ENCODE data around the gene MED7. TPM values are rescaled to one million over a fixed set of nuclear protein-coding genes. Genes with fewer than 3 reads are reported as not detected.

MED7 gene
- total and polyA plus RNA-seq, 2 experiments from 2014 or later = 15.8 to 22.2 TPM

DNA sequence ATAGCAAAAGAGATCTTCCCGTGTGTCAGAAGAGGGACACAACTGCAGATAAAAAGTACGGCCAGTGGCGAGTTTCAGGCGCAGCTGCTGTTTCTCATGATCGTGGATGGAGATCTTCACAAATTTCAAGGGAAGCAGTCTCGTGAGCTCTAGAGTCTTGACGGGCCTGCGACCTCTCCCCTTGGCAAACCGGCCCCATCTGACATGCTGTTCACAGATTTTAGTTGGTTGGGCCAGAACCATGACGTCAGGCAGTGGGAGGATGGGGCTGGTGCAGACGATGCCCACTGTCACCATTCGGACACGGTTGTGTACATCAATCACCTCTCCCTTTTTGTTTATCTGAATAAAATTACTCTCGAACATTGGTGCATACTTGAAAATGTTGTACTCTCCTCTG lies 23.0 kb upstream of the MED7 start:
- Histone ChIP-seq H3K27me3 (replicated peaks; ENCODE audit: insufficient read depth) (peaks cover 30% of the 10 kb centered on the region), H2AFZ (no peak overlapping the region), H3K9me3 (ENCODE audit: low read depth) (no peaks in the 10 kb centered on the region), H3K79me2 (ENCODE audit: insufficient read depth) (no peaks in the 10 kb centered on the region), H3K9me2 (ENCODE audit: insufficient read depth) (no peaks in the 10 kb centered on the region), H3F3A (ENCODE audit: insufficient read depth) (no peaks in the 10 kb centered on the region), H3K4me3 (no peak overlapping the region), H3K4me1 (ENCODE audit: insufficient read depth) (0 out of 2 replicates have a peak, but pooled peaks cover 4% of the 10 kb centered on the region), H3K9ac (no peak overlapping the region), H3K4me2 (ENCODE audit: unreplicated experiment) (no peak overlapping the region), H3K36me3 (ENCODE audit: low read depth) (no peaks in the 10 kb centered on the region), H3K27ac (no peak overlapping the region), H4K20me1 (ENCODE audit: insufficient read depth) (no peaks in the 10 kb centered on the region)
- DNase-seq = no peak
- 65 to 67% methylated on average over 14 of the region's 14 CpGs for WGBS, 2 experiments (ENCODE audit: low coverage in 1 of 2, low lambda C conversion rate in 2 of 2, missing lambda C conversion rate in 2 of 2)
- in situ Hi-C loops (cut with MboI) = no loop called here
- no peak for TF ChIP-seq EZH2phosphoT487 (IDR thresholded peaks at IDR 0.05; ENCODE audit: insufficient read depth, low read depth)

GRCh38 chr5:157165261-157165660 lies 22.6 kb upstream of the MED7 start:
- in situ Hi-C loops (cut with MboI) = no loop called here
- no peaks in the 10 kb centered on the region for H3K79me2 ChIP-seq (ENCODE audit: insufficient read depth)
- H3K4me2 ChIP-seq (ENCODE audit: unreplicated experiment) = no peak overlapping the region
- no peaks in the 10 kb centered on the region for H3K9me3 ChIP-seq (ENCODE audit: low read depth)
- no peak overlapping the region for H2AFZ ChIP-seq
- WGBS, 2 experiments (ENCODE audit: low coverage in 1 of 2, low lambda C conversion rate in 2 of 2, missing lambda C conversion rate in 2 of 2) = 52 to 53% methylated on average over 4 of the region's 4 CpGs
- H3F3A ChIP-seq (ENCODE audit: insufficient read depth) = no peaks in the 10 kb centered on the region
- H3K36me3 ChIP-seq (ENCODE audit: low read depth) = no peaks in the 10 kb centered on the region
- peaks cover 31% of the 10 kb centered on the region for H3K27me3 ChIP-seq (replicated peaks; ENCODE audit: insufficient read depth)
- DNase-seq = no peak
- no peaks in the 10 kb centered on the region for H4K20me1 ChIP-seq (ENCODE audit: insufficient read depth)
- H3K9me2 ChIP-seq (ENCODE audit: insufficient read depth) = no peaks in the 10 kb centered on the region
- H3K27ac ChIP-seq = no peak overlapping the region
- TF ChIP-seq EZH2 (IDR thresholded peaks at IDR 0.05; ENCODE audit: insufficient read depth, poor library complexity, severe bottlenecking) = no peak
- TF ChIP-seq EZH2phosphoT487 (IDR thresholded peaks at IDR 0.05; ENCODE audit: insufficient read depth, low read depth) = no peak
- no peak overlapping the region for H3K9ac ChIP-seq
- no peak overlapping the region for H3K4me3 ChIP-seq
- H3K4me1 ChIP-seq (ENCODE audit: insufficient read depth) = 0 out of 2 replicates have a peak, but pooled peaks cover 4% of the 10 kb centered on the region

DNA sequence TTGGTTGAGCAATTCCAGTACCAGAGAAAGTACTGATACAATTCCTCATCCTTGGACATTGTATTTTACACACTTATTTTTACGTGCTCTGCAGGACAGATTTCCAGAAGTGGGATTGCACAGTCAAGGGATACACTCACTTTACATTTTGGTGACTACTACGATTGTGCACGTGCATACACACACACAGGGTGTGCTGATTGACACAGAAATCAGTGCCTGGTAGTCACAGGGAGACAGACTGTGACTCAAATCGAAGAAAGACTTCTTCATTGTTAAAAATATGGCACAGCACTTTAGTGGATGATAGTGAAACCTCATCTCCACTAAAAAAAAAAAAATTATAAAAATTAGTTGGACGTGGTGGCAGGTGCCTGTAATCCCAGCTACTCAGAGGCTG lies 21.9 kb upstream of the MED7 start:
- no peaks in the 10 kb centered on the region for H3F3A ChIP-seq (ENCODE audit: insufficient read depth)
- H3K36me3 ChIP-seq (ENCODE audit: low read depth) = no peaks in the 10 kb centered on the region
- no peak overlapping the region for H3K9ac ChIP-seq
- no peaks in the 10 kb centered on the region for H3K79me2 ChIP-seq (ENCODE audit: insufficient read depth)
- H3K27ac ChIP-seq = no peak overlapping the region
- H3K9me2 ChIP-seq (ENCODE audit: insufficient read depth) = no peaks in the 10 kb centered on the region
- no peaks in the 10 kb centered on the region for H3K9me3 ChIP-seq (ENCODE audit: low read depth)
- in situ Hi-C loops (cut with MboI) = no loop called here
- no peak for DNase-seq
- no peak overlapping the region for H2AFZ ChIP-seq
- H4K20me1 ChIP-seq (ENCODE audit: insufficient read depth) = no peaks in the 10 kb centered on the region
- H3K4me3 ChIP-seq = no peak overlapping the region
- peaks cover 36% of the 10 kb centered on the region for H3K27me3 ChIP-seq (replicated peaks; ENCODE audit: insufficient read depth)
- TF ChIP-seq EZH2phosphoT487 (IDR thresholded peaks at IDR 0.05; ENCODE audit: insufficient read depth, low read depth) (no peak), EZH2 (IDR thresholded peaks at IDR 0.05; ENCODE audit: insufficient read depth, poor library complexity, severe bottlenecking) (no peak)
- 32 to 38% methylated on average over 5 of the region's 5 CpGs for WGBS, 2 experiments (ENCODE audit: low coverage in 1 of 2, low lambda C conversion rate in 2 of 2, missing lambda C conversion rate in 2 of 2)
- 0 out of 2 replicates have a peak, but pooled peaks cover 4% of the 10 kb centered on the region for H3K4me1 ChIP-seq (ENCODE audit: insufficient read depth)
- H3K4me2 ChIP-seq (ENCODE audit: unreplicated experiment) = no peak overlapping the region

- Histone ChIP-seq H4K20me1 (ENCODE audit: insufficient read depth) (no peaks in the 10 kb centered on the region), H3F3A (ENCODE audit: insufficient read depth) (no peaks in the 10 kb centered on the region), H2AFZ (no peak overlapping the region), H3K9me2 (ENCODE audit: insufficient read depth) (no peaks in the 10 kb centered on the region), H3K4me3 (no peak overlapping the region), H3K4me2 (ENCODE audit: unreplicated experiment) (no peak overlapping the region), H3K4me1 (ENCODE audit: insufficient read depth) (0 out of 2 replicates have a peak, but pooled peaks cover 4% of the 10 kb centered on the region), H3K79me2 (ENCODE audit: insufficient read depth) (no peaks in the 10 kb centered on the region), H3K27me3 (replicated peaks; ENCODE audit: insufficient read depth) (peaks cover 39% of the 10 kb centered on the region), H3K9ac (no peak overlapping the region), H3K9me3 (ENCODE audit: low read depth) (no peaks in the 10 kb centered on the region), H3K36me3 (ENCODE audit: low read depth) (no peaks in the 10 kb centered on the region), H3K27ac (no peak overlapping the region)
- no peak for DNase-seq
- no peak for TF ChIP-seq EZH2phosphoT487 (IDR thresholded peaks at IDR 0.05; ENCODE audit: insufficient read depth, low read depth)
- TF ChIP-seq EZH2 (IDR thresholded peaks at IDR 0.05; ENCODE audit: insufficient read depth, poor library complexity, severe bottlenecking) = no peak
- in situ Hi-C loops (cut with MboI) = no loop called here
- 71 to 82% methylated on average over 12 of the region's 12 CpGs for WGBS, 2 experiments (ENCODE audit: low coverage in 1 of 2, low lambda C conversion rate in 2 of 2, missing lambda C conversion rate in 2 of 2)
These were observed 20.4 kb upstream of the MED7 start for GRCh38 chr5:157162919-157163510.

Data from GM23248 (cell line).